Measurements from ENCODE around the gene ZNF124. TPM values are rescaled to one million over a fixed set of nuclear protein-coding genes. Genes with fewer than 3 reads are reported as not detected.
"Not testable (repeated sequence)": the region's sequence is repeated elsewhere in the genome, so short reads cannot be mapped to it uniquely, and the experiment has no call there.

The ZNF124 gene
- polyA plus RNA-seq (23.6 and 31.5 TPM in 2 replicates), polyA minus RNA-seq (505 and 513 TPM in 2 replicates)

- not testable (repeated sequence) for H3K36me3 ChIP-seq (ENCODE audit: insufficient read depth, low read length); H2AFZ ChIP-seq (ENCODE audit: low read depth, low read length); H3K9ac ChIP-seq (ENCODE audit: low read length); H3K9me2 ChIP-seq (ENCODE audit: insufficient read depth, low read length); H3K4me2 ChIP-seq (ENCODE audit: low read length); H3K4me3 ChIP-seq (ENCODE audit: low read length); H4K20me1 ChIP-seq (ENCODE audit: insufficient read depth); H3F3A ChIP-seq (ENCODE audit: insufficient read depth, low read length, poor library complexity, severe bottlenecking); H3K27me3 ChIP-seq (ENCODE audit: insufficient read depth, low read depth, low read length); H3K9me3 ChIP-seq (ENCODE audit: low read length); H3K27ac ChIP-seq (ENCODE audit: low read length)
- H3K79me2 ChIP-seq (replicated peaks; ENCODE audit: insufficient read depth, low read length), result peaks cover 22% of the 10 kb centered on the region
These were observed at the start of gene ZNF124 for GRCh38 chr1:247171875-247172563. Gene ZNF124, minus strand, starts transcription at chr1:247172020. Its CDS starts 143 bp downstream, at chr1:247171877.

GRCh38 chr1:247220280-247220679 is 48.5 kb upstream of the ZNF124 start:
- not testable (repeated sequence) for H3K4me2 ChIP-seq (ENCODE audit: low read length); H3K36me3 ChIP-seq (ENCODE audit: insufficient read depth, low read length); H3K9me3 ChIP-seq (ENCODE audit: low read length); H3K9me2 ChIP-seq (ENCODE audit: insufficient read depth, low read length); H4K20me1 ChIP-seq (ENCODE audit: insufficient read depth); H3K79me2 ChIP-seq (replicated peaks; ENCODE audit: insufficient read depth, low read length); H3K27me3 ChIP-seq (ENCODE audit: insufficient read depth, low read depth, low read length); H2AFZ ChIP-seq (ENCODE audit: low read depth, low read length); H3F3A ChIP-seq (ENCODE audit: insufficient read depth, low read length, poor library complexity, severe bottlenecking); H3K9ac ChIP-seq (ENCODE audit: low read length); H3K27ac ChIP-seq (ENCODE audit: low read length); H3K4me3 ChIP-seq (ENCODE audit: low read length)

- H3K9ac ChIP-seq (ENCODE audit: low read length), result no peak overlapping the region
- no peak overlapping the region for H3K4me2 ChIP-seq (ENCODE audit: low read length)
- no peaks in the 10 kb centered on the region for H3K36me3 ChIP-seq (ENCODE audit: insufficient read depth, low read length)
- H2AFZ ChIP-seq (ENCODE audit: low read depth, low read length), result no peak overlapping the region
- TF ChIP-seq MXI1 (conservative IDR thresholded peaks at IDR 0.05; ENCODE audit: poor library complexity, severe bottlenecking) (no peak), REST (IDR thresholded peaks at IDR 0.05; ENCODE audit: borderline replicate concordance) (no peak), EZH2 (IDR thresholded peaks at IDR 0.05; ENCODE audit: borderline replicate concordance, insufficient read depth, low read length, poor library complexity, severe bottlenecking) (no peak), POLR2AphosphoS5 (IDR thresholded peaks at IDR 0.05) (no peak), EP300 (conservative IDR thresholded peaks at IDR 0.05; ENCODE audit: poor library complexity, severe bottlenecking) (no peak), RAD21 (conservative IDR thresholded peaks at IDR 0.05) (no peak), SMC3 (conservative IDR thresholded peaks at IDR 0.05; ENCODE audit: poor library complexity) (no peak)
- no peaks in the 10 kb centered on the region for H4K20me1 ChIP-seq (ENCODE audit: insufficient read depth)
- H3K27ac ChIP-seq (ENCODE audit: low read length), result no peak overlapping the region
- no peaks in the 10 kb centered on the region for H3K27me3 ChIP-seq (ENCODE audit: insufficient read depth, low read depth, low read length)
- H3F3A ChIP-seq (ENCODE audit: insufficient read depth, low read length, poor library complexity, severe bottlenecking), result no peaks in the 10 kb centered on the region
- no peaks in the 10 kb centered on the region for H3K79me2 ChIP-seq (replicated peaks; ENCODE audit: insufficient read depth, low read length)
- no peaks in the 10 kb centered on the region for H3K9me2 ChIP-seq (ENCODE audit: insufficient read depth, low read length)
- H3K4me3 ChIP-seq (ENCODE audit: low read length), result no peak overlapping the region
- H3K9me3 ChIP-seq (ENCODE audit: low read length), result no peaks in the 10 kb centered on the region
These were observed 46.4 kb upstream of the ZNF124 start for GRCh38 chr1:247218121-247218651.

Measured in neural cell (in vitro differentiated cells).